Activated CD8-positive, alpha-beta memory T cell treated with anti-CD3 and anti-CD28 coated beads, Interleukin-2, amount 50 U/mL, for 48 hours (primary cell): ENCODE data around the gene MAP7.

ENCODE experiments used
- DNase-seq: peaks from one replicate; pipeline ENCODE4 v3.0.0-alpha.2; 2020

Gene MAP7

GRCh38 chr6:136563386-136564152, 13.3 kb upstream of the MAP7 start:
- no peak for DNase-seq

GRCh38 chr6:136562211-136562610, 12.0 kb upstream of the MAP7 start:
- DNase-seq: no peak

GRCh38 chr6:136553166-136553787, 3.1 kb upstream of the MAP7 start:
- DNase-seq: no peak

GRCh38 chr6:136552054-136552453, 1.8 kb upstream of the MAP7 start:
- no peak for DNase-seq

- no peak for DNase-seq
These were observed 881 bp upstream of the MAP7 start for GRCh38 chr6:136551103-136551502.

GRCh38 chr6:136550045-136550329, 235 bp downstream of the MAP7 start:
- no peak for DNase-seq

- peak; percentile 52 for DNase-seq
These were observed 750 bp downstream of the MAP7 start for GRCh38 chr6:136549300-136550044.

- no peak for DNase-seq
These were observed 1.5 kb downstream of the MAP7 start for GRCh38 chr6:136548582-136549299.

- no peak for DNase-seq
These were observed 2.4 kb downstream of the MAP7 start for GRCh38 chr6:136547871-136548270.

- DNase-seq: no peak
These were observed 2.9 kb downstream of the MAP7 start for GRCh38 chr6:136547336-136547735.

- no peak for DNase-seq
These were observed 3.9 kb downstream of the MAP7 start for GRCh38 chr6:136546331-136546730.

GRCh38 chr6:136544326-136544725, 5.9 kb downstream of the MAP7 start:
- DNase-seq: no peak

- DNase-seq: no peak
These were observed 8.8 kb downstream of the MAP7 start for GRCh38 chr6:136541395-136541794.

GRCh38 chr6:136539967-136540652, 10.1 kb downstream of the MAP7 start:
- no peak for DNase-seq

- no peak for DNase-seq
These were observed 11.4 kb downstream of the MAP7 start for GRCh38 chr6:136538836-136539235.

- no peak for DNase-seq
These were observed 14.2 kb downstream of the MAP7 start for GRCh38 chr6:136535880-136536650.

GRCh38 chr6:136535017-136535765, 15.0 kb downstream of the MAP7 start:
- no peak for DNase-seq

GRCh38 chr6:136534268-136534667, 16.0 kb downstream of the MAP7 start:
- DNase-seq: no peak

- no peak for DNase-seq
These were observed 16.7 kb downstream of the MAP7 start for GRCh38 chr6:136533487-136533886.

- DNase-seq: no peak
These were observed 18.2 kb downstream of the MAP7 start for GRCh38 chr6:136532030-136532429.

GRCh38 chr6:136529710-136530109, 20.5 kb downstream of the MAP7 start:
- DNase-seq: no peak
